Measurements from ENCODE around the gene HEATR1. TPM values are rescaled to one million over a fixed set of nuclear protein-coding genes. Genes with fewer than 3 reads are reported as not detected.
"Not testable (repeated sequence)": the region's sequence is repeated elsewhere in the genome, so short reads cannot be mapped to it uniquely, and the experiment has no call there.

The HEATR1 gene
- total RNA-seq, 1 donor from 2014 or later: 66.1 TPM

DNA sequence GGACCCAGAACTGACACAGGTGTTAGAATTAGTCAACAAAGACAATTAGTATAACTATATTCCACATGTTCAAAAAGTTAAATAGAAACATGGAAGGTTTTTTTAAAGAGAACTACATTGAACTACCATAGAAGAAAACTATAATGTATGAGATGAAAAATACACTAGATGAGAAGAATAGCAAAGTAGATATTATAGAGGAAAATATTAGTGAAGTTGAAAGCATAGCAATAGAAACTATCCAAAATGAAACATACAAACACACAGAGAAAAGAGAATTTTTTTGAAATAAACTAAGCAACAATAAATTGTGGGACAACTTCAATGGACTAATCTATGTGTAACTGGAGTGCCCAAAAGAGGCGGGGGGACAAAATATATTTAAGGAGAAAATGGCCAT is 8.0 kb upstream of the HEATR1 start:
- no peak overlapping the region for H3K27ac Mint-ChIP-seq
- H3K36me3 Mint-ChIP-seq (ENCODE audit: low read depth): no peaks in the 10 kb centered on the region
- intact Hi-C loops (cut with micrococcal nuclease): no loop called here
- no peak overlapping the region for H3K4me3 Mint-ChIP-seq (ENCODE audit: low read depth)
- peaks cover 35% of the 10 kb centered on the region for H3K27me3 Mint-ChIP-seq (ENCODE audit: low read depth)
- no peaks in the 10 kb centered on the region for H3K9me3 Mint-ChIP-seq
- H3K4me1 Mint-ChIP-seq (ENCODE audit: low read depth): no peaks in the 10 kb centered on the region
- DNase-seq (ENCODE audit: low spot score): no peak

DNA sequence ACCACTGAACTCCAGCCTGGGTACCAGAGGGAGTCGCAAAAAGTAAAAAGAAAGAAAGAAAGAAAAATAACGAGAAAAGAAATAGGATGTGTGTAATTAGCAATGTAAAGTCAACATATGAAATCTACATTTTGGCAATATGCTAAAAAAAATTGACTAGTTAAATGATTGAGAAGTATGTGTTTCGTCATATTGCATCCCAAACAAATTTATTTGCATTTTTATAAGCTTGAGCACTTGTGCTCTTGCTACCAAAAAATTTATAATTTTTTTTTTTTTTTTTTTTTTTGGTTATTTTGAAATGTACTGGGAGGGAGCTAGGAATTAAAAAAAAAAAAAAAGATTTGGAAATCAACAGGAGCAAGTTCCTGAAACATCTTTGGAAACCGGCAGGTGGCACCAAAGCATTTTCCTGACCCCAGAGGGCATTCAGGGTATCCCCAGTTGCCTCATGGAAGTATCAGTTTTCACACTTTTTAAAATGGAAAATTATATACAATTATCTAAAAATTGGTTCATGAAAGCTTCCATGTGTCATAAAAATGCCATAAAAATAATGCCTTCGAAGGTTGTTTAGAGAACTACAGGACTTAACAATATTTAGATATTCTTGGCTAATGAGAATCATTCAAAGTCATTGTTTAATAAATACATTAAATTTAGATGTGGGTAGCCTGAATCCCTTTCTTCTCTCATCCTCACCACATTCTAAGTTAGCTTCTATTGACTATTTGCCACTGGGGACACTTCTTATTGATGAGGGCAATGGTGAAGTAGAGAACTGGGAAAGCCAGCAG is 4.8 kb upstream of the HEATR1 start:
- intact Hi-C loops (cut with micrococcal nuclease): loop anchor here (10.0 kb wide), 2 partner anchors 256 to 776 kb away; no protein-coding TSS in a partner anchor
- DNase-seq (ENCODE audit: low spot score): no peak
- Mint-ChIP-seq H3K36me3 (ENCODE audit: low read depth) (no peaks in the 10 kb centered on the region), H3K4me3 (ENCODE audit: low read depth) (no peak overlapping the region), H3K27ac (no peak overlapping the region), H3K27me3 (ENCODE audit: low read depth) (peaks cover 26% of the 10 kb centered on the region), H3K4me1 (ENCODE audit: low read depth) (peaks cover 8% of the 10 kb centered on the region), H3K9me3 (no peaks in the 10 kb centered on the region)

DNA sequence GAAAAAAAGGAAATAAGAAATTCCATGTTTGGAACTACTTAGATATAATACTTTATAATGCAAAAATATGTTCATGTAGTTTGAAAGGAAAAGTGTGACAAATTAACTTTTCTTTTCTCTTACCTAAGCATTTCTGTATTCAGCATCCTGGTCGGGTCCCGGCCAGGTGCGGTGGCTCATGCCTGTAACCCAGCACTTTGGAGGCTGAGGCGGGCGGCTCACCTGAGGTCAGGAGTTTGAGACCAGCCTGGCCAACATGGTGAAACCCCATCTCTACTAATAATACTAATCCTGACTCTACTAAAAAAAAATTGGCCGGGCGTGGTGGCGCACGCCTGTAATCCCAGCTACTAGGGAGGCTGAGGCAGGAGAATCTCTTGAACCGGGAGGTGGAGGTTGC is 3.3 kb upstream of the HEATR1 start:
- not testable (repeated sequence) for H3K4me3 Mint-ChIP-seq (ENCODE audit: low read depth); H3K9me3 Mint-ChIP-seq; DNase-seq (ENCODE audit: low spot score); H3K27ac Mint-ChIP-seq
- Mint-ChIP-seq H3K27me3 (ENCODE audit: low read depth) (peaks cover 26% of the 10 kb centered on the region), H3K36me3 (ENCODE audit: low read depth) (peaks cover 15% of the 10 kb centered on the region), H3K4me1 (ENCODE audit: low read depth) (peaks cover 20% of the 10 kb centered on the region)
- intact Hi-C loops (cut with micrococcal nuclease): loop anchor here (10.0 kb wide), 2 partner anchors 257 to 777 kb away; no protein-coding TSS in a partner anchor

DNA sequence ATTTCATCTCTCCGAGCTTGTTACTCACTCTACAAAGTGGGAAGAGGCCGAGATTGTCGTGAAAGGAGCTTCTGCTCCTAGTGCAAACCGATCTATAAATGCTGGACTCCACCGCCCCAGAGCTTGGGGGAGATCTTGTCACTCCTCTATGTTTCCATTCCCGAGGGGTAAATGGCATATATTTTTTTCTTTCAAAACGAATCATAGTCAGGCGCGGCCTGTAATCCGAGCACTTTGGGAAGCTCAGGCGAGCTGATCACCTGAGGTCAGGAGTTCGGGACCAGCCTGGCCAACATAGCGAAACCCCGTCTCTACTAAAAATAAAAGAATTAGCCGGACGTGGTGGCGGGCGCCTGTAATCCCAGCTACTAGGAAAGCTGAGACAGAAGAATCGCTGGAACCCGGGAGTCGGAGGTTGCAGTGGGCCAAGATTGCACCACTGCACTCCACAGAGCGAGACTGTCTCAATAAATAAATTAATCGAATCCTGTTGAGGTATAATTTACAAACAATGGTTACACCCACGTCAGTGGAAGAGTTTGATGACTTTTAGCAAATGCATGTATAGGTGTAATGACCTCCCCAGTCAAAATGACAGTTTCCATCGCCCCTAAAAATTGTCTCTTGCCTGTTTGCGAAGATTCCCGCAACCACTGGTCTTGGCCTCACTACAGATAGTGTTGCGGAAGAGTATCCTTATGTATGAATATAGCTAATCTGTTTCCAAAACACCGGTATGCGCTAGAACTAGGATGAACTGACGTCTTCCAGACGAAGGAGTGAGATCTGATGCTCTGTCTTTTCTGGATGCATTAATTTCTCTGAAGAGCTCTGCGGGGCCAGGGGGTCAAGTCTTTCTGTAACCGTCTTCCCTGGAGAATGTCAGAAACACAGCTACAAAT is 840 bp upstream of the HEATR1 start:
- Mint-ChIP-seq H3K36me3 (ENCODE audit: low read depth) (peaks cover 35% of the 10 kb centered on the region), H3K27ac (peak overlapping the region; percentile 89), H3K9me3 (no peaks in the 10 kb centered on the region), H3K4me1 (ENCODE audit: low read depth) (peaks cover 24% of the 10 kb centered on the region), H3K27me3 (ENCODE audit: low read depth) (peaks cover 10% of the 10 kb centered on the region), H3K4me3 (ENCODE audit: low read depth) (peak overlapping the region; percentile 90)
- DNase-seq (ENCODE audit: low spot score): no peak
- intact Hi-C loops (cut with micrococcal nuclease): loop anchor here (2.0 to 10.0 kb wide), 5 partner anchors 80 to 780 kb away; partner anchors contain the start of genes ACTN2 and MTR

DNA sequence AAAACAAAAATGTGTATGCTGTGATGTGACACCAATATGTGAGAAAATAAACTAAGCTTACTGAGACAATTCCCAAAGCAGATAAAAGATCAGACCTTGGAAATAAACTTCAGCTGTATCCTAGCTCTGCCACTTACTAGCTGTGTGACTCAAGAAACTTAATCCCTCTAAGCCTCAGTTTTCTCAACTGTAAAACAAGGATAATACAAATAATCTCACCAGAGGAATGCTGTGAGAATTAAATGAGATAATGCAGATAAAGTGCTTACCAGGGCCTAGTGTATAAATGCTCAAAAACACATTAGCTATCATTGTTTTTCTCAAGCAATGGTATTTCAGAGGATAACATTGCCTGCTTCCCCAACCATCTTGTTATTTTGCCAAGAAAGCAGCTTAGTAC is 2.1 kb downstream of the HEATR1 start:
- Mint-ChIP-seq H3K27ac (no peak overlapping the region), H3K4me3 (ENCODE audit: low read depth) (peak overlapping the region; percentile 90), H3K27me3 (ENCODE audit: low read depth) (no peaks in the 10 kb centered on the region), H3K4me1 (ENCODE audit: low read depth) (peaks cover 24% of the 10 kb centered on the region), H3K36me3 (ENCODE audit: low read depth) (peaks cover 57% of the 10 kb centered on the region), H3K9me3 (no peaks in the 10 kb centered on the region)
- DNase-seq (ENCODE audit: low spot score): no peak
- intact Hi-C loops (cut with micrococcal nuclease): loop anchor here (5.0 to 10.0 kb wide), 3 partner anchors 85 to 783 kb away; partner anchors contain the start of gene ACTN2

DNA sequence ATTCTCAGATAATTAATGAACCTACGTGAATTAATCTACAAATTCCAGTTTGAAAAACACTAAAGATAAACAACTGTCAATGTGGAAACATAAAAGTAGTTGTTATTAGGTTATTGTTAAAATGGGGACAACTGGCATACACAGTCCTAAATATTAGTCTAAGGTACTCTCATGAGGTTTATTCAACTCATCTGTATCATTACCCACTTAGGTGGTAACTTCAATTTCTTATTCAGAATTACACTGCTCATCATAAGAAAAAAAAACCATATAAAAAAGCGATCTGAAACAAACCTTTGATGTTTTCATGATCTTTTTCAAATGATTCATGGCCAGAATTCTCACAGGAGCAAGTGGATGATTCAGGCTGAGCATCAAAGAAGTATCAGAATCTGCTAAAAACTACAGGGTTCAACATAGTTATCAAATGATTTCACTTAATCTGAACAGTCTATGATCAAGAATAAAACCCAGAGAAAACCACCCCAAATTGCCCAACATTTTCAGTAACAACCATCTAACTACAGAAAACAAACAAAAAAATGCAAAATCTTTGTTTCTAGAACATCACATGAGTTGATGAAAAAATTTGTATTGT is 13.7 kb downstream of the HEATR1 start:
- peaks cover 80% of the 10 kb centered on the region for H3K36me3 Mint-ChIP-seq (ENCODE audit: low read depth)
- H3K9me3 Mint-ChIP-seq: no peaks in the 10 kb centered on the region
- no peak overlapping the region for H3K4me3 Mint-ChIP-seq (ENCODE audit: low read depth)
- intact Hi-C loops (cut with micrococcal nuclease): no loop called here
- no peak for DNase-seq (ENCODE audit: low spot score)
- H3K27me3 Mint-ChIP-seq (ENCODE audit: low read depth): no peaks in the 10 kb centered on the region
- H3K27ac Mint-ChIP-seq: no peak overlapping the region
- peaks cover 2% of the 10 kb centered on the region for H3K4me1 Mint-ChIP-seq (ENCODE audit: low read depth)

DNA sequence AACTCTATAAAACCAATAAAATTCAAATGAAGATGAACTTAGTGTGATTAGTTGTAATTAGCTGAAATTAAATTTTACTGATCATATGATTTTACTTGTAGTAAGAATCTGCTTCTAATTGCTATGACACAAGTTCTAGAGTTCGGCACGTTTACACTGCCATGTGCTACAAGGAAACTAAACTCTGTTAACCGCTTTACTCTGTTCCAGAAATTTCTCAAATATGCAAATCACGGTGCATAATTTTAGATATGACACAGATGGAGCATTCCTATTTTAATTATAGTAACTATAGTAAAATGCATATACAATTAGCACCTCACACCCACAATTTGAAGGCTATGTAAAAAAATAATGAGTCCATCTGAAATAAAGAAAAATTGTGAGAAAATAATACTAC is 14.8 kb downstream of the HEATR1 start:
- H3K27ac Mint-ChIP-seq: no peak overlapping the region
- no peak overlapping the region for H3K4me3 Mint-ChIP-seq (ENCODE audit: low read depth)
- H3K4me1 Mint-ChIP-seq (ENCODE audit: low read depth): peaks cover 2% of the 10 kb centered on the region
- intact Hi-C loops (cut with micrococcal nuclease): no loop called here
- no peaks in the 10 kb centered on the region for H3K27me3 Mint-ChIP-seq (ENCODE audit: low read depth)
- DNase-seq (ENCODE audit: low spot score): no peak
- peaks cover 79% of the 10 kb centered on the region for H3K36me3 Mint-ChIP-seq (ENCODE audit: low read depth)
- H3K9me3 Mint-ChIP-seq: no peaks in the 10 kb centered on the region

DNA sequence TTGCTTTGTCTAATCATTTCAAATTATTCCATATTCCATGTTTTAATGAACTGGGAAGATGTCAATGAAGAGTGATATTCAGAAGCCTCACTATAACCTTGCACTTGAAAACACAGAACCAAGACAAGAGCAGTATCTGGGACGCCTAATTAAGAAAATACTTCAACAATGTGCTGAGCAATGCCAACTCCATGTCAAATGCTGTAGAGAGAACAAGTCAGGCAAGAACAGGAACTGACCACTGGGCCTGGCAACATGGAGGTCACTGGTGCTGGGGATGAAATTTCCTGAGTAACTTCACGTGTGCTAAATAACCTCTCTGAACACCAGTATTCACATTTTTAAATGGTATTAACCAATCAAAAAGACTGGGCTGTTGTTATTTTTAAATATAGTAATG is 22.8 kb downstream of the HEATR1 start:
- Mint-ChIP-seq H3K27me3 (ENCODE audit: low read depth) (no peaks in the 10 kb centered on the region), H3K36me3 (ENCODE audit: low read depth) (peaks cover 77% of the 10 kb centered on the region), H3K4me1 (ENCODE audit: low read depth) (no peaks in the 10 kb centered on the region), H3K27ac (no peak overlapping the region), H3K9me3 (no peaks in the 10 kb centered on the region), H3K4me3 (ENCODE audit: low read depth) (no peak overlapping the region)
- intact Hi-C loops (cut with micrococcal nuclease): no loop called here
- DNase-seq (ENCODE audit: low spot score): no peak

DNA sequence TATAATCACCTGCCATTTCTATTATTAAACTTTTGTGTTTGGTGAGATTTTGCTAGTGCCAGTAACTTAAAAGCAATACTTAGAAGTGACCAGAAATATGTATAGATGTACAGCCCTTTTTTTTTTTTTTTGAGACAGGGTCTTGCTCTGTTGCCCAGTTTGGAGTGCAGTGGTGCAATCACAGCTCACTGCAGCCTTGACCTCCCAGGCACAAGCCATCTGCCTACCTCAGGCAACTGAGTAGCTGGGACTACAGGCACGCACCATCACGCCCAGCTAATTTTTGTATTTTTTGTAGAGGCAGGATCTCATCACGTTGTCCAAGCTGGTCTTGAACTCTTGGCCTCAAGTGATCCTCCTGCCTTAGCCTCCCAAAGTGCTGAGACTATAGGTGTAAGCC is 23.9 kb downstream of the HEATR1 start:
- DNase-seq (ENCODE audit: low spot score); H3K9me3 Mint-ChIP-seq; H3K4me1 Mint-ChIP-seq (ENCODE audit: low read depth); intact Hi-C loops (cut with micrococcal nuclease); H3K27me3 Mint-ChIP-seq (ENCODE audit: low read depth); H3K27ac Mint-ChIP-seq; H3K4me3 Mint-ChIP-seq (ENCODE audit: low read depth): not testable (repeated sequence)
- peaks cover 81% of the 10 kb centered on the region for H3K36me3 Mint-ChIP-seq (ENCODE audit: low read depth)

DNA sequence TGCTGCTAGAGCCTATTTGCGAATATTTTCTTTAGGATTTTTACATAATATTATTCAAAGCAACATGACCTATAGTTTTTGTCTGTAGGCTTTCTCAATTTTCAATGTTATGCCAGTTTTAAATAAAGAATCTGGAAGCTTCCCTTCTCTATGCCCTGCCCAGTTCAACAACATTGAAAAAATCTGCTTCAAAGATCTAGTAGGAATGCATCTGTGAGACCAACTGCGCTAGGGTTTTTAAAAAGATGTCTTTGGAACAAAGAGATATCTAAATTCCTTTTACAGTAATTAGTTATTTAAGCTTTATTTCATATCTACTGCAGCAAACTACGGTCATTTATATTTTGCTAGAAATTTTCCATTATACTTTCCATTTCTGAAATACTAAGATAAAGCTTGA is 25.7 kb downstream of the HEATR1 start:
- Mint-ChIP-seq H3K4me1 (ENCODE audit: low read depth) (no peaks in the 10 kb centered on the region), H3K4me3 (ENCODE audit: low read depth) (no peak overlapping the region), H3K27me3 (ENCODE audit: low read depth) (no peaks in the 10 kb centered on the region), H3K36me3 (ENCODE audit: low read depth) (peaks cover 79% of the 10 kb centered on the region), H3K27ac (no peak overlapping the region), H3K9me3 (no peaks in the 10 kb centered on the region)
- DNase-seq (ENCODE audit: low spot score): no peak
- intact Hi-C loops (cut with micrococcal nuclease): no loop called here

DNA sequence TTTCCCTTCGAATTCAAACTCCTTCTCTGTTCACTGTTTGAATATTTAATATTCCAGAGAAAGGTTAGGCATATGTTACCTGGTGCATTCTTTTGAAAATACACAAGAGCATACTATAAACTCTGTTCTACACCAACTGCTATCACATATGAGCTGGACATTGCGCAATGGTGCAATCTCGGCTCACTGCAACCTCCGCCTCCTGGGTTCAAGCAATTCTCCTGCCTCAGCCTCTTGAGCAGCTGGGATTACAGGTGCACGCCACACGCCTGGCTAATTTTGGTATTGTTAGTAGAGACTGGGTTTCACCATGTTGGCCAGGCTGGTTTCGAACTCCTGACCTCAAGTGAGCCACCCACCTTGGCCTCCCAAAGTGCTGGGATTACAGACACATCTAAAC is 27.3 kb downstream of the HEATR1 start:
- intact Hi-C loops (cut with micrococcal nuclease); H3K4me1 Mint-ChIP-seq (ENCODE audit: low read depth); H3K27ac Mint-ChIP-seq; H3K27me3 Mint-ChIP-seq (ENCODE audit: low read depth); H3K9me3 Mint-ChIP-seq; DNase-seq (ENCODE audit: low spot score); H3K4me3 Mint-ChIP-seq (ENCODE audit: low read depth): not testable (repeated sequence)
- peaks cover 79% of the 10 kb centered on the region for H3K36me3 Mint-ChIP-seq (ENCODE audit: low read depth)

DNA sequence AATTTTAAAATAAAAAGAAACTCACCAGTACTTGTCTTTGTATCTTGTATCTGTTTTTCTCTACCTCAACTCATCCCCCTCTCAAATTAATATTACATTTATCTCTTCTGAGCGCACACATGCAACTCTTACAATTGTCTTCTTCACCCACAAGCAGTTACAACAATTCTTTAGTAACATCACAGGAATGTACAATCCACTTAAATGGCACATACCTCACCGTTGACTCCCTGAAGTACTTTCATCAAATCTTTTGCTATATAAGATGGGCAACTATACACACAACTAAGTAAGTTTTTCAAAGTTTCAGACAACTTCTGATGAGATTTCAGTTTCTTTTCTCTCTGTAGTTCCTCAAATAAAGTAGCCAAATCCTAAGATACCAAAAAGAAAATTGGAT is 28.3 kb downstream of the HEATR1 start:
- H3K27ac Mint-ChIP-seq: no peak overlapping the region
- no peaks in the 10 kb centered on the region for H3K4me1 Mint-ChIP-seq (ENCODE audit: low read depth)
- peaks cover 79% of the 10 kb centered on the region for H3K36me3 Mint-ChIP-seq (ENCODE audit: low read depth)
- H3K4me3 Mint-ChIP-seq (ENCODE audit: low read depth): no peak overlapping the region
- no peaks in the 10 kb centered on the region for H3K9me3 Mint-ChIP-seq
- no peak for DNase-seq (ENCODE audit: low spot score)
- H3K27me3 Mint-ChIP-seq (ENCODE audit: low read depth): no peaks in the 10 kb centered on the region
- intact Hi-C loops (cut with micrococcal nuclease): no loop called here

Data from activated T-helper 2 cell treated with anti-CD3 and anti-CD28 coated beads, Interferon-gamma antibody, Interleukin-2, Interleukin-4, amounts not matched to agents 10 μg/mL and 5 μg/mL and 100 μg/mL, durations not matched to agents 14 hours and 24 hours and 36 hours (primary cell).